Retinal pigment epithelial cell (primary cell): ENCODE data around the gene VWA3B.
A peak's percentile ranks its signal among the peaks of the same experiment; 100 is the strongest.

Source experiments
- DNase-seq: peaks from one replicate; pipeline ENCODE4 v3.0.0-alpha.2; 2010; ENCODE audit warnings: low read depth
- H3K4me3 ChIP-seq: 2 replicates; pipeline ENCODE4 v1.5.1; 2011; ENCODE audit warnings: mild to moderate bottlenecking, low read length, control low read depth, moderate library complexity
- TF ChIP-seq, protein P1 (sequence below): conservative IDR thresholded peaks from 2 replicates; pipeline ENCODE4 v1.5.1; 2011; ENCODE audit warnings: low read depth, low read length, control low read depth, inconsistent platforms

VWA3B gene

GRCh38 chr2:98072442-98072841 is 14.5 kb upstream of the VWA3B start:
- no peak for DNase-seq
- TF ChIP-seq, protein P1, sequence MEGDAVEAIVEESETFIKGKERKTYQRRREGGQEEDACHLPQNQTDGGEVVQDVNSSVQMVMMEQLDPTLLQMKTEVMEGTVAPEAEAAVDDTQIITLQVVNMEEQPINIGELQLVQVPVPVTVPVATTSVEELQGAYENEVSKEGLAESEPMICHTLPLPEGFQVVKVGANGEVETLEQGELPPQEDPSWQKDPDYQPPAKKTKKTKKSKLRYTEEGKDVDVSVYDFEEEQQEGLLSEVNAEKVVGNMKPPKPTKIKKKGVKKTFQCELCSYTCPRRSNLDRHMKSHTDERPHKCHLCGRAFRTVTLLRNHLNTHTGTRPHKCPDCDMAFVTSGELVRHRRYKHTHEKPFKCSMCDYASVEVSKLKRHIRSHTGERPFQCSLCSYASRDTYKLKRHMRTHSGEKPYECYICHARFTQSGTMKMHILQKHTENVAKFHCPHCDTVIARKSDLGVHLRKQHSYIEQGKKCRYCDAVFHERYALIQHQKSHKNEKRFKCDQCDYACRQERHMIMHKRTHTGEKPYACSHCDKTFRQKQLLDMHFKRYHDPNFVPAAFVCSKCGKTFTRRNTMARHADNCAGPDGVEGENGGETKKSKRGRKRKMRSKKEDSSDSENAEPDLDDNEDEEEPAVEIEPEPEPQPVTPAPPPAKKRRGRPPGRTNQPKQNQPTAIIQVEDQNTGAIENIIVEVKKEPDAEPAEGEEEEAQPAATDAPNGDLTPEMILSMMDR = no peak
- no peak overlapping the region for H3K4me3 ChIP-seq

GRCh38 chr2:98078701-98079100 is 8.3 kb upstream of the VWA3B start:
- no peak for DNase-seq
- no peak overlapping the region for H3K4me3 ChIP-seq
- TF ChIP-seq, protein P1 = no peak

- TF ChIP-seq, protein P1 = no peak
- H3K4me3 ChIP-seq = no peak overlapping the region
- no peak for DNase-seq
Observed at GRCh38 chr2:98084151-98084868, 2.7 kb upstream of the VWA3B start.

DNA sequence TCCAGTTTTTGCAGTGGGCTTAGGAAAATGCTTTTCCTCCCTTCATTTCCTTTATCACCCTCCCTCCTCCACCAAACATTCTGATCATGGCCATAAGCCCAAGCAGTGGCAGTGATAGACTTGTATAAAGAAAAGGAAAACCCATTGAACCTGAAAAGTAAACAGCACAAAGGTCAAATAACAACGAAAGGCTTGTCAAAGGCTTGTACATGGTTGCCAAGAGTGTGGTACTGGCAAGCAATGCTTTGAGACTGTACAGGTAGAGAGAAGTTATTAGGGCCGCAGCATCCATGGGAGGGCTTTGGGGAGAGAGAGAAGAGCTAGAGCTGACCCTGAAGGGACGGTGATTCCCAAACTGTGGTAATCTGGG is 2.1 kb upstream of the VWA3B start:
- no peak overlapping the region for H3K4me3 ChIP-seq
- no peak for DNase-seq
- TF ChIP-seq, protein P1 = no peak

- no peak for DNase-seq
- no peak overlapping the region for H3K4me3 ChIP-seq
- TF ChIP-seq, protein P1 = no peak
Observed at GRCh38 chr2:98085649-98086048, 1.3 kb upstream of the VWA3B start.

DNA sequence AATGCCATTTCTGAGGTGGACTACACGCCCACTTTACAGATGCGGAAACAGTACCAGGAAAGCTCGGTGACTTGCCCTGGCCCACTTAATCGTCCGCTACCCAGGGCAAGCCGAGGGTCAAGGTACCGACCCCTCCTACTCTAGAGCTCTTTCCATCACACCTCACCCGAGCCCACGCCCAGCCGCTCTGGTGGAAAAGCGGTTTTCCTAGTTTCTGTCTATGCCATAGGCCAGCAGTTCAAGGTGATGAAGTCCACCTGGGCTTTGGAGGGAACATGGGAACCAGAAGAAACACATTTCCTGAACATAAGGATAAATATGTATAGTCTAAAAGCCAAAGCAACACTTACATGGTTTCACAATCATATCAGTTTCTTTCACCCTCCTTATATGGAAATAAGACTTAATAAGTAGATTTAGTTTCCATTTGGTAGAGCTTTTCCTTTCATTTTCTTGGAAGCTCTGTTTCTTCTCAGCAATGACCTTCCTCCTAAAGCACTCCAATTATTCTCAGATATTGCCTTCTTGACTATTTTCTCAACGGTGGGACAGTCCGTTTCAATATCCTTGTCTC is 567 bp downstream of the VWA3B start:
- DNase-seq = no peak
- TF ChIP-seq, protein P1 = no peak
- H3K4me3 ChIP-seq = peak overlapping the region; percentile 55

DNA sequence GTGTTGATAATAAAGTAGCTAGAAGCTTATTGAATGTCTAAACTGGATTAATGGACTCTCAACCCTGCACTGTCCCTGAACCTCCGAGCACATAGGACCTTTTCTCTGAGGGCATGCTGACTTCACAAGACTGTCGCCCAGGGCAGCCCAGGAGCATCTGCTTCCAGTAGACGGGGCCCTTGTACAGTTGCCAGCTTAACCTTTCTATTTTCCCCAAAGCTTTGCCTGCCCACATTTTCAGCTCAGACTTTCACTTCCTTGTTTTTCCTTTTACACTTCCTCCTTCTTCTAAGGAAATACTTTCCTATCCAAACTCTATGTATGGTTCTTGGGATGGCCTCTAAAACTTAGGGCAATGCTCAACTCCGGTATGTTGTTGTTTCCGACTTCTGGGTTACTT is 1.3 kb downstream of the VWA3B start:
- H3K4me3 ChIP-seq = no peak overlapping the region
- TF ChIP-seq, protein P1 = no peak
- no peak for DNase-seq
